Measurements from ENCODE around the gene CD3D.

- no peak for TF ChIP-seq CTCF (IDR thresholded peaks at IDR 0.05)
- TF ChIP-seq POLR2A (IDR thresholded peaks at IDR 0.05) = no peak
- no peak for TF ChIP-seq EP300 (IDR thresholded peaks at IDR 0.05)
- TF ChIP-seq POLR2AphosphoS5 (IDR thresholded peaks at IDR 0.05) = no peak
These were observed 3.1 kb downstream of the CD3D start for GRCh38 chr11:118339281-118339961.

Data from gastroesophageal sphincter (tissue), 3 donors.